NAMALWA (cell line): ENCODE measurements around the gene FLYWCH1.

Source experiments
- DNase-seq: peaks from one replicate; pipeline ENCODE4 v3.0.0-alpha.2; 2015; ENCODE audit warnings: low spot score

FLYWCH1 gene

GRCh38 chr16:2968738-2969544 lies 57.2 kb downstream of the FLYWCH1 start, which contains the start of gene PAQR4:
PAQR4 (plus strand) TSS chr16:2969348; CDS start chr16:2969675, 327 bp downstream.
- peak; percentile 94 for DNase-seq

- DNase-seq, result peak; percentile 89
Observed at GRCh38 chr16:2969545-2970521, 58.1 kb downstream of the FLYWCH1 start.

DNA sequence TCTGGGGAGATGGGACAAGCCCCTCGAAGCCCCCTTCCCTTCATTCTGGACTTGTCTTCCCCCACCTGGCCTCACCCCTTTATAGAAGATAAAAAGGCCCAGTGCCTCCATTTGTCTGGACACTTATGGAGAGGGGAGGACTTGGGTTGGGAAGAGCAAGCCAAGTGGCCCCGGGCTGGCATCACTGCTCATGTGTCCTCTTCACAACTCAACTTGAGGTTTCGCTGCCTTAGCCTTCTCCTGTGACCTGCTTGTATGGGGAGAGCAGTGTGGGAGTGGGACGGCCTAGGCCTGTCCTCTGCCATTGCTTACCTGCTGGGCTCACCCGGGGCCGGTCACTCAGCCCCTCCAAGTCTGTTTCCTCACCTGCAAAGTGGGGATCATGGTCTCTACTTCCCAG lies 58.8 kb downstream of the FLYWCH1 start:
- DNase-seq, result no peak

DNA sequence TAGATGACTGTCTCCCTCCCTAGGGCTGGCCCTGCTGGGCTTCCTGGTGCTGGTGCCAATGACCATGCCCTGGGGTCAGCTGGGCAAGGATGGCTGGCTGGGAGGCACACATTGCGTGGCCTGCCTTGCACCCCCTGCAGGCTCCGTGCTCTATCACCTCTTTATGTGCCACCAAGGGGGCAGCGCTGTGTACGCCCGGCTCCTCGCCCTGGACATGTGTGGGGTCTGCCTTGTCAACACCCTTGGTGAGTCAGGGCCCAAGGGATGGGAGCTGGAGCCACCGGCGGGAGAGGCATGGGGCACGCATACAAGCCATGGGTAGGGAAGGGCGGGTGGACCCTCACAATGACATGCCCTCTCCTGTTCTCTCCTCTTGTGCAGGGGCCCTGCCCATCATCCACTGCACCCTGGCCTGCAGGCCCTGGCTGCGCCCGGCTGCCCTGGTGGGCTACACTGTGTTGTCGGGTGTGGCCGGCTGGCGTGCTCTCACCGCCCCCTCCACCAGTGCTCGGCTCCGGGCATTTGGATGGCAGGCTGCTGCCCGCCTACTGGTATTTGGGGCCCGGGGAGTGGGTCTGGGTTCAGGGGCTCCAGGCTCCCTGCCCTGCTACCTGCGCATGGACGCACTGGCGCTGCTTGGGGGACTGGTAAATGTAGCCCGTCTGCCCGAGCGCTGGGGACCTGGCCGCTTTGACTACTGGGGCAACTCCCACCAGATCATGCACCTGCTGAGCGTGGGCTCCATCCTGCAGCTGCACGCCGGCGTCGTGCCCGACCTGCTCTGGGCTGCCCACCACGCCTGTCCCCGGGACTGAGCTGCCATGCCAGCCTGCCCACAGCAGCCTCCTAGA lies 59.6 kb downstream of the FLYWCH1 start:
- DNase-seq, result no peak

GRCh38 chr16:2971985-2972784 lies 60.5 kb downstream of the FLYWCH1 start:
- DNase-seq, result no peak

DNA sequence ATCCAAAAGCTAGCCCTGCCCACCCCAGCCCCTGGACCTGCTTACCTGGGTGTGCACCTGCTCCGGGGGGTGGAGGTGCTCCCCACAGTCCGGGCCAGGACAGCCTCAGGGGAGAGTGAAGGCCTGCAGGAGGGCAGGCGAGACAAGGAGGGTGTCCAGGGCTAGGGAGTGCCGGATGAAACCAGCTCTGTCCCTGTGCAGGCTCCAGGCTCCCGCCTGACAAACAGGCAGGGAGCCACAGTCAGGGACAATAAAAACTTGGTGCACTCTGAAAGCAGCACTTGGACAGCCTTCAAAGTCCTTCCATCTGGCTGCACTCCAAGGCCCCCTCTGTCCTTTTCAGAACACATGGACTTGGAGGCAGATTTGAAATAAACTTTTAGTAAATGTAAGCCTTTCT lies 61.4 kb downstream of the FLYWCH1 start:
- no peak for DNase-seq

DNA sequence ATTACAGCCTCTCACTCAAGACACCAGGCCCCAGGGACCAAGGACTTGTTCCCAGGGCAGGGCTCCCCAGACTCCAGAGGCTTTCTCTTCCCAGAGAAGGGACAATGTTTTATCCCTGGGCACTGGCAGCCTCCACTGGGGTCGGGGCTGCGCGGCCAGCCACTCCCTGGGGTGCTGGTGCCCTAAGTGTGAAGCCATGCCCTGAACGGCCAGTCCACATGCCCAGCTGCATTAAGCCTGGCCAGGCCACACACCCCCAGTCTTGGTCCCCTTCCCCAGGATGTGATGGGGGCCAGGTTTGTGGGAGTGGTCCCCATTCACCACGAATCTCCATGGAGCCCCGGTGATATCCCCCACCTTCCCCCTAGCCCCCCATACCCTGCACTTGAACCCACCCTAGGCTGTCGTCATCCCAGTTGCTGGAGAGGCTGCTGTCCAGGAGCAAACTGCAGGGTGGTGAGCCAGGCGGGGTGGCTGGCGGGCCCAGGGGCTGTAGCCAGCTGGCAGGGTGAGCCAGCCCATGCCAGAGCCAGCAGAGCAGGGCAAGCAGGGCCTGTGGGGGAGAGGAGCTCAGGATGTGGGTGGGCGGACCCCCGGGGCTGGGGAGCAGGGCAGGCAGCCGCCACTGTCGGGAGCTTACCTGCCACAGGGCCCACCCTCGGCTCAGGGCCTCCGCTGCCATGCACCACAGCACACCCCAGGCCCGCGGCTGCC lies 62.0 kb downstream of the FLYWCH1 start:
- DNase-seq, result no peak

DNA sequence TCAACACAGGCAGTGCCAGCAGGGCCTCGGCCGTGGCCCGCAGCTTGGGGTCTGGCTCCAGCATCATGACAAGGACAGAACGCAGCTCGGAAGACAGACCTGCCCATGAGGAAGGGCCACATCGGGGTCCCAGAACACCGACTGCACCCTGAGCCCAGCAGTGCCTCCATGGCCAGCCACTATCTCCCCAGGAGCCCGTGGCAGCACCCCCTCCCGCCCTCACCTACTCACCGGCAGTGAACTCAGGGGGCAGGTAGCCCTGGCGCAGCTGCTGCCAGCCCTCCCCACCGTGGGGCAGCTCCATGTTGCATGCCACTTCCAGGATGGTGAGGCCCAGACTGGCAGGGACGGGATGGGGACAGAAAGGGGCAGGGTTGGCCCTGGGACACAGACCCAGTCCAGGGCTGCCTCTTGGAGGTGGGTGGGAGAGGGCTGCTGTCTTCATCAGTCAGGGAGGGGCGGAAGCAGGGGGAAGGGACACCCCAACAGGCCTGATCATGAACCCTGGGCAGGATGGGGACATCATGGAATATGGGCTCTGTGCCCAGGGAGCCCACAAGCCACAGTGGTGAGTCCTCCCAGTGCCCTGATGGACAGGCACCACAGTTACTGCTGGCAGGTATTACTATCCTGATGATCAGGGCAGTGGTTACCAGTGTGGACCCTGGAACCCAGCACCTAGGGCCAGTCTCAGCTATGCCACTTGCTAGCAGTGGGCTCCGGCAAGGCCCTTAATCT lies 62.8 kb downstream of the FLYWCH1 start:
- no peak for DNase-seq

GRCh38 chr16:2975161-2975795 lies 63.5 kb downstream of the FLYWCH1 start:
- DNase-seq, result no peak

- DNase-seq, result no peak
Observed at GRCh38 chr16:2976201-2976600, 64.5 kb downstream of the FLYWCH1 start.

GRCh38 chr16:2976673-2977072 lies 64.9 kb downstream of the FLYWCH1 start:
- DNase-seq, result no peak

DNA sequence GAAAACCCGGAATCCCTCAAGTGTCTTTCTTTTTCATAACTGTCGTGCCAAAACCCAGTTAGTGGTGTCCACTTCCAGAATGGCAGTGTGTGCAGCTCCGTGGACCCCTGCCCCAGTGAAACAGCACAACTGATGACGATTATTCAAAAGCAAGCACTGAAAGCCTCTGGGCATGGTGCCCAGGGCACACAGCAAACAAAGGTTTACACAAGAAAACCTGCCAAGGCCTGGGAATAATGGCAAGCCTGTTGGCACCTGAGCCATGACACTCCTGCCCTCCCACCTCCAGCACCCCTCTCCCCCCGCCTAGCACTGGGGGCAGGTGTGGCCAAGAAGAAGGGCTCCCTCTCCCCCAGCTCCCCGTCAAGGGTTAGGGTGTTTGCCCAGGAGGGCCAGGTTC lies 65.7 kb downstream of the FLYWCH1 start:
- DNase-seq, result no peak

DNA sequence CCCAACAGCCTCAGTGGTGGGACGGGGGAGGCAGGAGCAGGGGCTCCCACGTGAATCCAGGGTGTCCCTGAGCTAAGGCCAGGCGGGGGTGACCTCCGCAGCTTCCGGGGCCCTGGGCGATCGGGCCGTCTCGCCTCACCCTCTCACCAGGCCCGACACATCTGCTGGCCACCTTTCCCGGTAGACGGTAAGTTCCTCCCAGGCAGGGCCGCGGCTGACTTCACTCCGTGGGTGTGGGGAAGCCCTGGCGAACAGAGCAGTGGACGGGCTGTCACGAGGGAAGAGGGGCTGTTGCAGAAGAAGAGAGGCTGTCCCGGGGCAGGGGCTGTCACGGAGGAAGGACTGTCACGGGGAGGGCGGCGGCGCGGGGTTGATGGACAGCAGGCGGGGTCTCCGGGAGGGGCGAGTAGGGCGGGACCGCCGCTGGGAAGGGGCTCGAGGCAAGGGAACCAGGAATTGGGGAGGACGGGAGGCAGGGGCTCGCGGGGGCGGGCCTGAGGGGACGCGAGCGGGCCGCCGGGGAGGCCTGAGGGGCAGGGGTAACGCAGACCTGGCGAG lies 68.0 kb downstream of the FLYWCH1 start:
- peak; percentile 39 for DNase-seq

- DNase-seq, result peak; percentile 93
Observed at GRCh38 chr16:2980227-2981176, 68.8 kb downstream of the FLYWCH1 start, which contains the start of gene PKMYT1. PKMYT1 (minus strand) TSS chr16:2980446; CDS start chr16:2979657, 789 bp downstream.

DNA sequence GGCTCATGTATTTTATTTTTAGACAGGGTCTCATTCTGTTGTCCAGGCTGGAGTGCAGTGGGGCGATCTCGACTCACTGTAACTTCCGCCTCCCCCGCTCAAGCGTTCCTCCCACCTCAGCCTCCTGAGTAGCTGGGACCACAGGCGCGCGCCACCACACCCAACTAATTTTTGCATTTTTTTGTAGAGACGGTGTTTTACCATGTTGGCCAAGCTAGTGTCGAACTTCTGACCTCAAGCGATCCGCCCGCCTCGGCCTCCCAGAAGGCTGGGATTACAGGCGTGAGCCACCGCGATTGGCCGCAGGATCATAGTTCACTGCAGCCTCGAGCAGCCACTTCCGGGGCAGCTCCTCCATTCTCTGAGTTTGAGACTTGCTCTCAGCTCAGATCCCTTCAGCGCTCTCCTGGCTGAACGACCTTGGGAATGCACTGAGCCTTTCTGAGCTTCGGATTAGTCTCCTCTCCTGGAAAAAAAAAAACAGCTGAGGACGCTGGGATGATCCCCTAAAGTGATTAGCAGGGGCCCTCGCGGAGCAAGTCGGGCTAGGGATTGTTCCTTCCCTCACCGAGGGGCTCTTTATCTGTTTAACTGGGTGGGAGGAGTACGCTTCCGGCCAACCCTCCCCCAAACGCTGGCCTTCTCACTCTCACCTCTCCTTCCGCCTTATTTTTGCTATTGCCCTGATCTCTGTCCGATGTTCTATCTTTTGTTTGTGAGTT lies 69.6 kb downstream of the FLYWCH1 start:
- no peak for DNase-seq

GRCh38 chr16:2981899-2982250 lies 70.1 kb downstream of the FLYWCH1 start:
- DNase-seq, result no peak

DNA sequence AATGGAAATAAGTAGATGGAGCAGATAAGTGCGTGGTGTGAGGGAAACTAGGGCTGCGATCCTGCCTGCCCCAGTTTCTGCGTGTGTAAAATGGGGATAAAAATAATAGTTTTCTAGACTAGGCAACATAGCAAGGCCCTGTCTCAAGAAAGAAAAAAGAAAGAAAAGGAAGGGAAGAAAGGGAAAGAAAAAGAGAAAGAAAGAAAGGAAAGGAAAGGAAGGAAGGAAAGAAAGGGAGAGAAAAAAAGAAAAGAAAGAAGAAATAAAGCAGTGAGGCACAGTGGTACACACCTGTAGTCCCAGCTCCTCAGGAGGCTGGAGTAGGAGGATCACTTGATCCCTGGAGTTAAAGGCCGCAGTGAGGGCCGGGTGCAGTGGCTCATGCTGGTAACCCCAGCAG lies 70.7 kb downstream of the FLYWCH1 start:
- DNase-seq, result no peak
